Measurements from ENCODE around the gene TAS2R60.
"Not testable (repeated sequence)": the region's sequence is repeated elsewhere in the genome, so short reads cannot be mapped to it uniquely, and the experiment has no call there.

Gene TAS2R60

DNA sequence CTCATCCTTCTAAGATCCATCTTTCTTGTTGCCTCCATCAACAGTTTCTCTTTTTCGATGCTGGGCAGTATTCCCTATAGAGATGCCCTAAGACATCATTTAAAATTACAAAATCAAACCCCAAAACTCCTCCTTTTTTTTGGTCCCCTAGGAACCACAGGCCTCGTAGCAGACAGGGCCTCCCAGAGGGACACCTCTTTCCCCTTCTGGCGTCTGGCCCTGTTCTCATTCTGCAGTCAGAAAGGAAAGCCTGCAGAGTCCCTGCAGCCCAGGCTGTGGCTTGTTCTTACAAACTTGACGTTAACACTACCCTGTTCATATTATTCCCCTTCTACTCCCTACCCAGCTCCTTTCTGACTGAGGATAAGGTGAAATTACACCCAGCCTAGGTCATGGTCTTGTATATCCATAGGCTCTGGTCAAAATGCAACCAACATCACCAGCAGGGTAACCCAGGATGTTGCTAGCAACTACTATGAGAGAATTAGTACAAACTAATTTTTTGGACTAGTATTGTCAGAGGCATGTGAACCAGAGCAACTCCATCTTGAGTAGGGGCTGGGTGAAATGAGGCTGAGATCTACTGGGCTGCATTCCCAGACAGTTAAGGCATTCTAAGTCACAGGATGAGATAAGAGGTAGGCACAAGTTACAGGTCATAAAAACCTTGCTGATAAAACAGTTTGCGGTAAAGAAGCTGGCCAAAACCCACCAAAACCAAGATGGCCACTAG lies 31.1 kb upstream of the TAS2R60 start:
- DNase-seq = no peak

DNA sequence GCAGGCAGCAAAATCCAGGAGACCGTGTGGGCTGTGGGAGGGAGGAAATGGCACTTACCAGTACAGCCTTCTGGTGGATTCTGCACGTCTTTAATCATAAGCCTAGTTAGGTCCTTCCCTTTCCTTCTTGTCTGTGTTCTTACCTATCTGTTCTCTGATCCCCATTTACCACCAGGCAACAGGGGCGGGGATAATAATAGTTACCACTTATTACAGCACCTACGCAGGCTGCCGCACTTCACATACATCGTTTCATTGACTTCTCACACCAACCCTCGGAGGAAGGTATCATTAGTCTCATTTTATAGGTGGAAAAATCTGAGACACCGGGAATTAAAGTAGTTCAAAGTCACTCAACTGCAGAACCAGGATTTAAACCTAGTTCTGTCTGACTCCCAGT lies 30.1 kb upstream of the TAS2R60 start:
- DNase-seq = no peak

GRCh38 chr7:143415209-143415608 lies 28.0 kb upstream of the TAS2R60 start:
- DNase-seq = not testable (repeated sequence)

- no peak for DNase-seq
Measured at GRCh38 chr7:143415742-143416397, 27.4 kb upstream of the TAS2R60 start.

DNA sequence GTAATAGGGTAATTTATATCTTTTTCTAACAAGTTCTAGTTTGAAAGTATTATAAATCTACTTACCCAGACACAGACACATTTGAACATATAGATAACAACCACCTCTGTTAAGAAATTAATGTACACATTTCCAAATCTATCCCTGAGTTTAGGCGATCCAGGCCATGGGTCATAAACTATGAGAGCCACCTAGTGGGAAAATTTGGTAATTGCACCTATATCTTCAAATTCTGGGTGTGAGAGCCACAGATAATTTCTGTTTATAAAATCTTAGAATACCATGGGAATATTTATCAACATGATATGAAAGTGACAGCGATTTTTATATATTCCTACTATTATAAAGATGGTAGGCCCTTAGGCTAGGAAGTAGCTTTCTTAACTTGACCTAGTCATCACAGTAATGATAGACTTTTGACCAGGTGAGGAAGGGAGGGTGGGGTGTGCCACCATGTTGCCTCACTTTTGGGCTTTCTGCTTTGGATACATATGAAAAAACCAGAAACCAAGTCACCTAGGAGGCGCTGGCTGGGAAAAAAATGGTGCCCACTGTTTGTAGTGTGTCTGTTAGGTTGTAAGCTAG lies 26.6 kb upstream of the TAS2R60 start:
- DNase-seq = peak; percentile 68

GRCh38 chr7:143417734-143418383 lies 25.4 kb upstream of the TAS2R60 start:
- DNase-seq = no peak

- DNase-seq = no peak
Measured at GRCh38 chr7:143418681-143419458, 24.4 kb upstream of the TAS2R60 start.

- no peak for DNase-seq
Measured at GRCh38 chr7:143419880-143420279, 23.4 kb upstream of the TAS2R60 start.

DNA sequence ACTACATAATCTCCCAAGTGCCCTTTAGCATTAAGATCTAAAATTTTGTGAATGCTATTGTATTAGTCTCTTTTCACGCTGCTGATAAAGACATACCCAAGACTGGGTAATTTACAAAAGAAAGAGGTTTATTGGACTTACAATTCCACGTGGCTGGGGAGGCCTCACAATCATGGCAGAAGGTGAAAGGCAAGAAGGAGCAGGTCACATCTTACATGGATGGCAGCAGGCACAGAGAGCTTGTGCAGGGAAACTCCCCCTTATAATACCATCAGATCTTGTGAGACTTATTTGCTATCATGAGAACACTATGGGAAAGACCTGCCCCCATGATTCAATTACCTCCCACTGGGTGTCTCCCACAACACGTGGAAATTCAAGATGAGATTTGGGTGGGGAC lies 22.6 kb upstream of the TAS2R60 start:
- DNase-seq = not testable (repeated sequence)

DNA sequence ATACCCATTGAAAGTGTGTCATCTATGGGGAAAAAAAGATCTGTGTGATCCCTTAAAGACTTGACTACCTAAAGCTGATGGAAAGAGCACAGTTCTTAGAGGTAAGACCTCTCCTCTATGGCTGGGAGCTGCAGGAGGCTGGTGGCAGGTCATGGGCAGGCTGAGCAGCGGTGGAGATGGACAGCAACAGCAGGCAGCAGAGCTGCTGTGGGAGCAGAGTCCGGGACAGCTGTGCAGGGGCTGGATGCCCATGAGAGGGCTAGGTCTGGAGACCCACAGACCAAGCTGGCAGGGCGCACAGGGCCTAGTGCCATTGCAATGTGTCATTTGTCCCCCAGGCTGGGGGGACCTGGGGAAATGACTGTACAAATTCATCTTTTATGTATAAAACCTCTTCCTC lies 21.2 kb upstream of the TAS2R60 start:
- no peak for DNase-seq

GRCh38 chr7:143424476-143424875 lies 18.8 kb upstream of the TAS2R60 start:
- not testable (repeated sequence) for DNase-seq

GRCh38 chr7:143426479-143427142 lies 16.6 kb upstream of the TAS2R60 start:
- no peak for DNase-seq

GRCh38 chr7:143429770-143430698 lies 13.2 kb upstream of the TAS2R60 start:
- no peak for DNase-seq

- no peak for DNase-seq
Measured at GRCh38 chr7:143431109-143431508, 12.1 kb upstream of the TAS2R60 start.

- DNase-seq = no peak
Measured at GRCh38 chr7:143433759-143434158, 9.5 kb upstream of the TAS2R60 start.

DNA sequence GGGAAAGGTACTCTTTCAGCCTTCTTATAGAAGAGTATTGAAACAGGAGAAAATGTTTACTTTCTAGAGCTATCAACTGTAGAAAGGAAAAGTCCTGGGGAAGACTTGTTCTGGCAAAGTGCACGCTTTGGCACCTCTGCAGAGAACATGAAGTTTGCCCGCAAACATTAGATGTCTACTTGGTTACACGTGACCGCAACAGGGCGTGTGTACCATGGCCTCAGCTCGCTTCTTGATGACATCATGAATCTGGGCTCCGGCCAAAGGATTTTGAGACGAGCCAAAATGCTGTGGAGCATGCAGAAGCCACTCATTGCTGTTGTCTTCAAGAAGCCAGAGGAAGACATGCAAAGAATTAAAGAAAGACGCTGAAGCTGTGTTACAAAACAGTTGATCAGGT lies 8.6 kb upstream of the TAS2R60 start:
- DNase-seq = no peak

- DNase-seq = no peak
Measured at GRCh38 chr7:143435266-143435665, 8.0 kb upstream of the TAS2R60 start.

- DNase-seq = no peak
Measured at GRCh38 chr7:143436325-143436946, 6.8 kb upstream of the TAS2R60 start.

- no peak for DNase-seq
Measured at GRCh38 chr7:143437578-143437977, 5.7 kb upstream of the TAS2R60 start.

GRCh38 chr7:143439866-143440265 lies 3.4 kb upstream of the TAS2R60 start:
- no peak for DNase-seq

Data from CD4-positive, alpha-beta T cell treated with Interleukin-21 for 1 hour (primary cell).